ENCODE data around the gene RFLNA.
A peak's percentile ranks its signal among the peaks of the same experiment; 100 is the strongest.

The RFLNA gene

GRCh38 chr12:124304314-124304790, 9.5 kb downstream of the RFLNA start:
- DNase-seq (ENCODE audit: low spot score): no peak

- no peak for DNase-seq (ENCODE audit: low spot score)
Observed at GRCh38 chr12:124305136-124305535, 10.2 kb downstream of the RFLNA start.

GRCh38 chr12:124305776-124306685, 11.1 kb downstream of the RFLNA start:
- DNase-seq (ENCODE audit: low spot score): no peak

- no peak for DNase-seq (ENCODE audit: low spot score)
Observed at GRCh38 chr12:124306686-124307555, 12.0 kb downstream of the RFLNA start.

- no peak for DNase-seq (ENCODE audit: low spot score)
Observed at GRCh38 chr12:124307556-124307825, 12.6 kb downstream of the RFLNA start.

DNA sequence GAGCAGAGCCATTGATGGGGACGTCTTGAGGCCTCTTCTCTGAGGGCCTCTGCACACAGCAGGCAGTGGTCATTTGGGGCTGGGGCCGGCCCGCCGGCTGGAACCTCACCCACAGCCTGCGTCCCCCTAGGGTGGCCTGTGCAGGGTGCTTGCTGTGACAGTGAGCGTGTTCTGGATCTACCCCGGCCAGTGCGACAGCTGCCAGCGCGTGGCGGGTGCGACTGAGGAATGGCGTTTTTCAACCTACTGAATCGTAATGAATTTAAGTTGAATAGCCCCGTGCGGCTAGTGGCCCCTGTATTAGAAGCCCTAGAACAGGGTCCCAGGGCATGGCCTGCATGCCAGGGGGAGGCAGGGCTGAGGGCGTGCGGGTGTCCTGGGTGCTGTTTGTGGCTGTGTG, 13.8 kb downstream of the RFLNA start:
- no peak for DNase-seq (ENCODE audit: low spot score)

GRCh38 chr12:124309231-124309630, 14.3 kb downstream of the RFLNA start:
- no peak for DNase-seq (ENCODE audit: low spot score)

DNA sequence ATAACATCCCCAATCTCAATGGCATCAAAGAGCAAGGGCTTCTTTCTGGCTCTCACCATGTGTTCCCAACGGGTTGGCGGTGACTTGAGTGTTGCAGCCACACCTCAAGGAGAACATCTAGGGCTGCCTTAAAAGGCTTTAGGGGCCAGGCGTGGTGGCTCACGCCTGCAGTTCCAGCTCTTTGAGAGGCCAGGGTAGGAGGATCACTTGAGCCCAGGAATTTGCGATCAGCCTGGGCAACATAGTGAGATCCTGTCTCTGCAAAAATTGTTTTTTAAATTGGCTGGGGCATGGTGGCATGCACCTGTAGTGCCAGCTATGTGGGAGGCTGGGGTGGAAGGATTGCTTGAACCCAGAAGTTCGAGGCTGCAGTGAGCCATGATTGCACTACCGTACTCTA, 14.9 kb downstream of the RFLNA start:
- no peak for DNase-seq (ENCODE audit: low spot score)

GRCh38 chr12:124310178-124310577, 15.3 kb downstream of the RFLNA start:
- DNase-seq (ENCODE audit: low spot score): no peak

- no peak for DNase-seq (ENCODE audit: low spot score)
Observed at GRCh38 chr12:124310785-124311184, 15.9 kb downstream of the RFLNA start.

DNA sequence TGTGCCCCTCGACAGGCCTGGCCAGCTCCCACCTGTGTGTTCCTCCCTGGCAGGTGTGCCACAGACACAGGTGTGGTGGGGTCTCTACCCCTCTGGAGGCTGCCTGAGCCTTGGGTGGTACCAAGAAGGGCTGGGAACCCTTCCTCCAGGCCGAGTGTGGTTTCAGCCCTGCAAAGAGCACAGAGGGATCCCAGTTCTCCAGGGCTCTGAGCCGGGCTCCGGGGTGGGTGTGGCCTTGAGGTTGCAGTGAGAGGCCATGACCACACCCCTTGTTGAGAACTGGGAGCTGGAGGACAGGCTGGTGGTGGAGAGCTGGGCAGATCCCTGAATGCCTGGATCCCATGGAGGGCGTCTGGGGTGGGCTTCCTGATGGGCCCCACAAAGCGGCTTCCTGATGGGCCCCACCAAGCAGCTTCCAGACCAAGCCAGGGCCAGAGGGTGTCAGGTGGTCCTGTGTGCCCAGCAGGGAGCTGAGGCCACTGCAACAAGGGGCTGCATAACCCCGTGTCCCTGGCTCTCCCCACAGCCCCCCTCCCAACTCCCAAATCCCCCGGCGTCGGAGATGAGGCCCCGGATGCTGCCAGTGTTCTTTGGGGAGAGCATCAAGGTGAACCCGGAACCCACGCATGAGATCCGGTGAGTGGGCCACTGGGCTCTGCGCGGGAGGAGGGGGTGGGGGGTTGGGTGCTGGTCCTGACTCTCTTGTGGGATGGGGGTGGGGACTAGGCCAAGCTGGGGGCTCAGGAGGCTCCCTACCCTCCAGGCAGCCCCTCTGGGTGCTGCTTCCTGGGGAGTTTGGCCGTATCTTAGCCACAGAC, 16.6 kb downstream of the RFLNA start:
- no peak for DNase-seq (ENCODE audit: low spot score)

DNA sequence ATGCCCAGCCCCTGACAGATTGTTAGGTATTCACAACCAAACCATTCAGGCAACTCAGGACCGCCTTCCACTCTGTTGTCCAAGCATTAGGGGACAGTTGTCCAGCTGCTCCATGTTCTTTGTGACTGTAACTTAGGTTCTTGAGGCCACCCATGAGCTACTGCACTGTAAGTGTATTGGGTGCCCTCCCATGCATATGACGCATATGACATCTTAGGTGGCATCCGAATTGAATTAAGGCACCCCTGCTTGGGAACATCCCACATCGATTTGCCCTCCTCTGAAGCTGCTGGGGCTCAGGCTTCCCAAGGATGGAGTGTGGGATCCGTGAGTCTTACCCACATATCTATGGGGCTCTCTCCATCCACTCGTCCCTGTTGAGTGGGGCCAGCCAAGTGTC, 17.7 kb downstream of the RFLNA start:
- no peak for DNase-seq (ENCODE audit: low spot score)

DNA sequence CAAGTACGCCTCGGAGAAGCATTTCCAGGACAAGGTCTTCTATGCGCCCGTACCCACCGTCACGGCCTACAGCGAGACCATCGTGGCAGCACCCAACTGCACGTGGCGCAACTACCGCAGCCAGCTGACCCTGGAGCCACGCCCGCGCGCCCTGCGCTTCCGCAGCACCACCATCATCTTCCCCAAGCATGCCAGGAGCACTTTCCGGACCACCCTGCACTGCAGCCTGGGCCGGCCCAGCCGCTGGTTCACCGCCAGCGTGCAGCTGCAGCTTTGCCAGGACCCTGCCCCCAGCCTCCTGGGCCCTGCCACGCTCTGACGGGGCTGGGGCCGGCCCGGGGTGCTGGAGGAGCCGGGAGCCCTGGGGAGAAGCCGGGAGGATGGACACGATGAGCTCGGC, 19.3 kb downstream of the RFLNA start:
- no peak for DNase-seq (ENCODE audit: low spot score)

GRCh38 chr12:124314766-124315165, 19.9 kb downstream of the RFLNA start:
- no peak for DNase-seq (ENCODE audit: low spot score)

DNA sequence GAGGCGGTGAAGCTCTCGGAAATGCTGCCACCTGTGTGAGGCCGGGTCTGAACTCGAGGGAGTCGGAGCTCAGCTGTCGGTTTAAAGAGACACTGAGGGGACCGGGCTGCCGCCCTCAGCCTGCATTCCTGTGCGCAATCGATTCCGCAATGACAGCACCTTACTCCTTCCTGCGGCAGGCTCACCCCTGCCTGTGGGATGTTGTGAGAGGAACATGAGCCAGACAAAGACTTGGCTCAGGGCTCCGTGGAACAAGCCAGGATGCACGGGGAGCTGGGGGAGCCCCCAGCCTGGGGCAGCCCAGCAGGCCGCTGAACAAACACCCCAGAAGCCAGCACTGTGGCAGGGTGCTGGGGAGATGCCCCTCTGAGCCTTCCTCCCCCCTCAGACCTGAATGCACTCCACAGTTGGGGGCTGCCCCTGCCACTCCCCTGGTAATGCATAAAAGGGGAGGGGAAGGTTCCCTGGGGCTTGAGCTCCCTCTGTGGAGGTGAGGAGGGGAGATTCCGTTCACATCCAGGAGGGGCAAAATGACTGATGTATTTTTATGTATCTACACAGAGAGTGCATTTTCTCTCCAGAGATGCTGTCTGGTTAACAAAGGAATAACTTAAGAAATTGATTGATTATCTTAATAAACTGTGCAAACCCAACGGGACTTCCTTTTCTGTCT, 20.6 kb downstream of the RFLNA start:
- no peak for DNase-seq (ENCODE audit: low spot score)

- no peak for DNase-seq (ENCODE audit: low spot score)
Observed at GRCh38 chr12:124316257-124316900, 21.5 kb downstream of the RFLNA start.

DNA sequence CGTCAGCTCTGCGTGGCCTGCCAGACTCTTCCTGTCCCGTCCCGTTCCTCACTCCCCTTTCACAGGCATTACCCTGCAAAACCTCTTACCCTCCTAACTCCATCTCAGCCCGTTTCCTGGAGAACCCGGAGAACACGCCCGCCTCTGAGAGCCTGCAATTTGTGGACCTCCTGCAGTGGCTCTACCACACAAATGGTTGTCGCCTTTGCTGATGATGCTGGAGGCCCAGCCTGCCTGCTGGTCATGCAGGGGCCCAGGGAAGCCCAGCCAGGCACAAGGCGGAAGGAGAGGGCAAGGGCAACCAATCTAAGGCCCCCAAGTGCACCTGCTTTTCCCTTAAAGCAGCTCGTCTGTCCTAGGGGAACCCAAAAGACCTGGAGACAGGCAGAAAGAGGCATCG, 22.5 kb downstream of the RFLNA start:
- DNase-seq (ENCODE audit: low spot score): no peak

DNA sequence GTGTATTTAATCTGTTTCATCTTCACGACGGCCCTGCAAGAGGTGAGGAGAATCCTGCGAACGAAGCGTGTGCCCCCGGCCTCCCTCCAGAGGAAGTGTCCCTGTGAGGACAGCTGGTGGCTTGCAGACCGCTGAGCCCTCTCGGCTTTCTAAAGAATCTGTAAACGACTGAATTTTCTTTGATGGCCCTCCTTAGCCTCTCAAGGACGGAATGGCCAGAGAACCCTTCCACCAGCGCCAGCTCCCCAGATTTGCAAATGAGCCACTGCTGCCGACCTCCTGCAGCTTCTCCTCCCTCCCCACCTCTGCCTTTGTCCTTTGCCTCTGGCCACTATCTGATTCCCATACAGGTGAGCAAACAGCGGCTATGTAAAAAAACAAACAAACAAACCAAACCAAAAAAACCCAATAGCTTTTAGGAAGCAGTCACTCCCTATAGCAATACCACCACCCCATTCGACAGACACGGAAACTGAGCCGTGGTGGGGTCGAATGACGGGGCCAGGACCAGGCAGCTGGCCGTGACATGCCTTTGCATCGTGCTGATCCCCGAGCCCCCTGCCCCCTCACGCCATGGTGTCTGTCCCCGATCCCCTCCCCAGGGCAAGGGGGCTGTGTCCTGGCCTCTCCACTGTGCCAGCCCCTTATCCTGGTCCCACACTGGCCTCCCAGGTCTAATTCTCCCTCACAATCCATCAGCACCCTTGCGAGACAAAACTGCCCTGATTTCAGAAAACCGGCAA, 23.6 kb downstream of the RFLNA start:
- no peak for DNase-seq (ENCODE audit: low spot score)

DNA sequence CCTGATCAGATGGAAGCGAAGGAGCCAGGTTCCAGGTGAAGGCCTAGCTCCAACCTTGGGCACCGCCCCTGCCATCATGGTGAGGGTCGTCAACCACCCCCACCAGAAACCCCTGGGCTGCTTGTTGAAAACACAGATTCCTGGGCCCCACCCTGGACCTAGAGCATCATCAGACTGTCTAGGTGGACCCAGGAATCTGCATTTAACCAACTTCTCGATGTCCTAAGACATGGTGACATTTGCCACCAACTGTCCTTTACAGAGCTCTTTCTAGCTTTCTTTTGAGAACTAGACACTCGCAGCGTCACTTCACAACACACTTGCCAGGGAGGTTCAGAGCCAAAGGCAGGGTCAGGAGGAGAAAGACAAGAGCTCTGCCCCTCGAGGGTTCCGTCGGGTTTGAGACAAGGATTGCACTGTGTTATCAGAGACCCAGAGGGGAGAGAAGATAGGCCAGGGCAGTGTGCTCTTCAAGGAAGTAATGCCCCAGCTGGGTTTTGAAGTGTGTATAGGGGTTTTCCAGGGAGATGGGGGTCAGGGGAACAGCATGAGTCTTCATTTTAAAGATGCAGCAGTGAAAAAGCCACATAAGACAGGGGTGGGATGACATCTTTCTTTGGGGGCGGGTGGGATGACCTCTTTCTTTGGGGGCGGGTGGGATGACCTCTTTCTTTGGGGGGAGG, 24.6 kb downstream of the RFLNA start:
- no peak for DNase-seq (ENCODE audit: low spot score)

GRCh38 chr12:124321040-124321481, 26.2 kb downstream of the RFLNA start:
- DNase-seq (ENCODE audit: low spot score): peak; percentile 58

Data from CD4-positive, alpha-beta T cell treated with Interleukin-2 at 100 ng/mL for 4 hours (primary cell).